Liver (tissue), 9 donors: Measurements from ENCODE around the gene MIEN1. TPM values are rescaled to one million over a fixed set of nuclear protein-coding genes. Genes with fewer than 3 reads are reported as not detected.

Experiments used
- DNase-seq: peaks from one replicate; pipeline ENCODE4 v3.0.0-alpha.2; 2017; ENCODE audit warnings: low spot score
- H3K27ac ChIP-seq, 2 donors: one replicate each; pipeline ENCODE4 v1.7.0; 2013; ENCODE audit warnings: inconsistent platforms in 2 of 2, low read length in 2 of 2, control low read depth in 1 of 2, low read depth in 1 of 2, mild to moderate bottlenecking in 1 of 2
- H3K27me3 ChIP-seq, 4 donors: one replicate each; pipeline versions ENCODE4 v1.6.1 to v1.7.0; 2013; ENCODE audit warnings: low read length in 3 of 4, inconsistent platforms in 1 of 4, mild to moderate bottlenecking in 1 of 4, moderate library complexity in 1 of 4; ENCODE audit not compliant: control insufficient read depth in 4 of 4, insufficient read depth in 4 of 4
- H3K36me3 ChIP-seq, 4 donors: one replicate each; pipeline versions ENCODE4 v1.6.1 to v1.7.0; 2013; ENCODE audit warnings: low read length in 3 of 4, mild to moderate bottlenecking in 3 of 4, low read depth in 1 of 4, moderate library complexity in 1 of 4; ENCODE audit not compliant: control insufficient read depth in 4 of 4, insufficient read depth in 3 of 4
- H3K4me1 ChIP-seq, 4 donors: one replicate each; pipeline versions ENCODE4 v1.6.1 to v1.7.0; 2013; ENCODE audit warnings: low read length in 3 of 4, mild to moderate bottlenecking in 3 of 4, moderate library complexity in 1 of 4; ENCODE audit not compliant: control insufficient read depth in 4 of 4, insufficient read depth in 4 of 4
- H3K4me3 ChIP-seq, 3 donors: one replicate each; pipeline versions ENCODE4 v1.6.1 to v1.7.0; 2013; ENCODE audit warnings: low read length in 3 of 3, control low read depth in 1 of 3, low read depth in 1 of 3, mild to moderate bottlenecking in 1 of 3
- H3K9ac ChIP-seq, 2 donors: one replicate each; pipeline ENCODE4 v1.7.0; 2013; ENCODE audit warnings: low read length in 2 of 2, mild to moderate bottlenecking in 2 of 2, moderate library complexity in 2 of 2, control low read depth in 1 of 2, low read depth in 1 of 2
- H3K9me3 ChIP-seq, 4 donors: one replicate each; pipeline versions ENCODE4 v1.6.1 to v1.7.0; 2013; ENCODE audit warnings: low read length in 3 of 4; ENCODE audit not compliant: control insufficient read depth in 4 of 4
- EGR1 ChIP-seq, 2 donors: IDR thresholded peaks; 2 replicates each; pipeline ENCODE4 v1.6.1; 2016 to 2018; ENCODE audit warnings: antibody characterized with exemption in 2 of 2, low read depth in 2 of 2
- FOXA1 ChIP-seq: IDR thresholded peaks from 2 replicates; pipeline ENCODE4 v1.6.1; 2016; ENCODE audit warnings: antibody characterized with exemption
- FOXA2 ChIP-seq: IDR thresholded peaks from 2 replicates; pipeline ENCODE4 v1.6.1; 2016; ENCODE audit warnings: antibody characterized with exemption
- GABPA ChIP-seq, 2 donors: IDR thresholded peaks in 1 of 2; conservative IDR thresholded peaks in 1 of 2; 2 replicates each; pipeline ENCODE4 v1.6.1; 2016; ENCODE audit warnings: antibody characterized with exemption in 2 of 2, mild to moderate bottlenecking in 1 of 2, moderate library complexity in 1 of 2
- HNF4A ChIP-seq, 2 donors: conservative IDR thresholded peaks; 2 replicates each; pipeline ENCODE4 v1.6.1; 2016; ENCODE audit warnings: antibody characterized with exemption in 2 of 2, mild to moderate bottlenecking in 2 of 2
- HNF4G ChIP-seq: IDR thresholded peaks from 2 replicates; pipeline ENCODE4 v1.6.1; 2016; ENCODE audit warnings: antibody characterized with exemption
- NR2F2 ChIP-seq: IDR thresholded peaks from 2 replicates; pipeline ENCODE4 v1.6.1; 2016; ENCODE audit warnings: antibody characterized with exemption
- RAD21 ChIP-seq, 2 donors: IDR thresholded peaks; 2 replicates each; pipeline ENCODE4 v1.6.1; 2016; ENCODE audit warnings: antibody characterized with exemption in 2 of 2, mild to moderate bottlenecking in 2 of 2
- SP1 ChIP-seq: IDR thresholded peaks from 2 replicates; pipeline ENCODE4 v1.6.1; 2018; ENCODE audit warnings: antibody characterized with exemption, mild to moderate bottlenecking
- YY1 ChIP-seq: IDR thresholded peaks from 2 replicates; pipeline ENCODE4 v1.6.1; 2016; ENCODE audit warnings: antibody characterized with exemption, mild to moderate bottlenecking
- WGBS: extraction: QIAGEN DNeasy Blood & Tissue Kit; methylation state at CpG from one replicate; pipeline ENCODE4 v1.1.7; 2013; 5-methylcytosine and 5-hydroxymethylcytosine counted together
- polyA plus RNA-seq, 2 donors: library from polyadenylated mRNA; stranded (reverse) in 1 of 2; unstranded in 1 of 2; fragments of 200-250 nt in 1 of 2; fragments of >200 nt in 1 of 2; fragmentation: Nextera tagmentation in 1 of 2; extraction: Ambion mirVana in 1 of 2; gene quantifications; one replicate each; pipeline versions ENCODE4 v1.2.1 to v1.2.3, GENCODE V29; 2013 to 2015
- total RNA-seq, 2 donors: library from RNA; depleted of rRNA; stranded (reverse); fragments of >200 nt; gene quantifications; one replicate each; pipeline ENCODE4 v1.2.3, GENCODE V29; 2014
- TF ChIP-seq, protein P1 (sequence below): IDR thresholded peaks from 2 replicates; pipeline ENCODE4 v1.6.1; 2016; ENCODE audit warnings: antibody characterized with exemption
- TF ChIP-seq, protein P2 (sequence below): IDR thresholded peaks from 2 replicates; pipeline ENCODE4 v1.6.1; 2016; ENCODE audit warnings: antibody characterized with exemption, mild to moderate bottlenecking
- TF ChIP-seq, protein P3 (sequence below): fragments of 150-350 bp; IDR thresholded peaks from 2 replicates; pipeline ENCODE4 v1.5.1; 2017; ENCODE audit warnings: improper control_type of control experiment, low read depth, low read length; ENCODE audit not compliant: missing input control
- TF ChIP-seq, protein P4 (sequence below): IDR thresholded peaks from 2 replicates; pipeline ENCODE4 v1.6.1; 2016; ENCODE audit warnings: antibody characterized with exemption
- TF ChIP-seq, protein P5 (sequence below): IDR thresholded peaks from 2 replicates; pipeline ENCODE4 v1.6.1; 2016; ENCODE audit warnings: antibody characterized with exemption
- donor health status: healthy.
- donor health status: healthy.
- donor health status: healthy.
- donor health status: healthy.
- donor health status: healthy.

The MIEN1 gene
- total and polyA plus RNA-seq, 4 donors: 11.1 to 99.0 (median 29.0) TPM

DNA sequence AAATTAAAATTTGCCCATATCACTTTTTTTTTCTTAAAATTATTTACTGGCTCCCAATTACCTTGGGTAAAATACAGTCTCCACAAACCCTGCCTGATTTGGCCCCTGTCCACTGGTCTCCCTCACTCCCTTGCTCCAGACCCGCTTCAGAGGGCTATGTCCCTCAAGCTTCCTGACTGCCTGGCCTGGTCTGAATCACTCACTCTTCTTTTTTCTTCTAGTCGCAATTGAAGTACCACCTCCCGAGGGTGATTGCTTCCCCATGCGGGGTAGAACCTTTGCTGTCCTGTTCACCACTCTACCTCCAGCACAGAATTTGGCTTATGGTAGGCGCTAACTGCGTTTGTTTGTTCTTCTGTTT is 41.9 kb downstream of the MIEN1 start:
- H3K4me1 ChIP-seq: peaks cover 3 to 27% (median 22%) of the 10 kb centered on the region in 4 donors
- H3K4me3 ChIP-seq: peak overlapping the region; percentile 77 to 99 (median 81)
- 13% methylated on average over 6 of the region's 6 CpGs for WGBS
- H3K9ac ChIP-seq: peak overlapping the region; percentile 64 to 93
- no peak for DNase-seq
- peak overlapping the region; percentile 98 for H3K27ac ChIP-seq
- TF ChIP-seq, protein P1, sequence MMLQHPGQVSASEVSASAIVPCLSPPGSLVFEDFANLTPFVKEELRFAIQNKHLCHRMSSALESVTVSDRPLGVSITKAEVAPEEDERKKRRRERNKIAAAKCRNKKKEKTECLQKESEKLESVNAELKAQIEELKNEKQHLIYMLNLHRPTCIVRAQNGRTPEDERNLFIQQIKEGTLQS: no peak
- TF ChIP-seq FOXA1 (no peak), NR2F2 (no peak), RAD21 (IDR thresholded peaks at IDR 0.05) (no peak), EGR1 (IDR thresholded peaks at IDR 0.05; ENCODE audit: low read depth in 2 of 2) (no peak), GABPA (IDR thresholded peaks at IDR 0.05 in 1 of 2, conservative IDR thresholded peaks at IDR 0.05 in 1 of 2) (no peak), HNF4G (no peak), HNF4A (conservative IDR thresholded peaks at IDR 0.05) (no peak), YY1 (no peak), FOXA2 (no peak), SP1 (no peak)
- TF ChIP-seq, protein P2, sequence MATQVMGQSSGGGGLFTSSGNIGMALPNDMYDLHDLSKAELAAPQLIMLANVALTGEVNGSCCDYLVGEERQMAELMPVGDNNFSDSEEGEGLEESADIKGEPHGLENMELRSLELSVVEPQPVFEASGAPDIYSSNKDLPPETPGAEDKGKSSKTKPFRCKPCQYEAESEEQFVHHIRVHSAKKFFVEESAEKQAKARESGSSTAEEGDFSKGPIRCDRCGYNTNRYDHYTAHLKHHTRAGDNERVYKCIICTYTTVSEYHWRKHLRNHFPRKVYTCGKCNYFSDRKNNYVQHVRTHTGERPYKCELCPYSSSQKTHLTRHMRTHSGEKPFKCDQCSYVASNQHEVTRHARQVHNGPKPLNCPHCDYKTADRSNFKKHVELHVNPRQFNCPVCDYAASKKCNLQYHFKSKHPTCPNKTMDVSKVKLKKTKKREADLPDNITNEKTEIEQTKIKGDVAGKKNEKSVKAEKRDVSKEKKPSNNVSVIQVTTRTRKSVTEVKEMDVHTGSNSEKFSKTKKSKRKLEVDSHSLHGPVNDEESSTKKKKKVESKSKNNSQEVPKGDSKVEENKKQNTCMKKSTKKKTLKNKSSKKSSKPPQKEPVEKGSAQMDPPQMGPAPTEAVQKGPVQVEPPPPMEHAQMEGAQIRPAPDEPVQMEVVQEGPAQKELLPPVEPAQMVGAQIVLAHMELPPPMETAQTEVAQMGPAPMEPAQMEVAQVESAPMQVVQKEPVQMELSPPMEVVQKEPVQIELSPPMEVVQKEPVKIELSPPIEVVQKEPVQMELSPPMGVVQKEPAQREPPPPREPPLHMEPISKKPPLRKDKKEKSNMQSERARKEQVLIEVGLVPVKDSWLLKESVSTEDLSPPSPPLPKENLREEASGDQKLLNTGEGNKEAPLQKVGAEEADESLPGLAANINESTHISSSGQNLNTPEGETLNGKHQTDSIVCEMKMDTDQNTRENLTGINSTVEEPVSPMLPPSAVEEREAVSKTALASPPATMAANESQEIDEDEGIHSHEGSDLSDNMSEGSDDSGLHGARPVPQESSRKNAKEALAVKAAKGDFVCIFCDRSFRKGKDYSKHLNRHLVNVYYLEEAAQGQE: no peak
- TF ChIP-seq, protein P3, sequence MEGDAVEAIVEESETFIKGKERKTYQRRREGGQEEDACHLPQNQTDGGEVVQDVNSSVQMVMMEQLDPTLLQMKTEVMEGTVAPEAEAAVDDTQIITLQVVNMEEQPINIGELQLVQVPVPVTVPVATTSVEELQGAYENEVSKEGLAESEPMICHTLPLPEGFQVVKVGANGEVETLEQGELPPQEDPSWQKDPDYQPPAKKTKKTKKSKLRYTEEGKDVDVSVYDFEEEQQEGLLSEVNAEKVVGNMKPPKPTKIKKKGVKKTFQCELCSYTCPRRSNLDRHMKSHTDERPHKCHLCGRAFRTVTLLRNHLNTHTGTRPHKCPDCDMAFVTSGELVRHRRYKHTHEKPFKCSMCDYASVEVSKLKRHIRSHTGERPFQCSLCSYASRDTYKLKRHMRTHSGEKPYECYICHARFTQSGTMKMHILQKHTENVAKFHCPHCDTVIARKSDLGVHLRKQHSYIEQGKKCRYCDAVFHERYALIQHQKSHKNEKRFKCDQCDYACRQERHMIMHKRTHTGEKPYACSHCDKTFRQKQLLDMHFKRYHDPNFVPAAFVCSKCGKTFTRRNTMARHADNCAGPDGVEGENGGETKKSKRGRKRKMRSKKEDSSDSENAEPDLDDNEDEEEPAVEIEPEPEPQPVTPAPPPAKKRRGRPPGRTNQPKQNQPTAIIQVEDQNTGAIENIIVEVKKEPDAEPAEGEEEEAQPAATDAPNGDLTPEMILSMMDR: no peak
- TF ChIP-seq, protein P4, sequence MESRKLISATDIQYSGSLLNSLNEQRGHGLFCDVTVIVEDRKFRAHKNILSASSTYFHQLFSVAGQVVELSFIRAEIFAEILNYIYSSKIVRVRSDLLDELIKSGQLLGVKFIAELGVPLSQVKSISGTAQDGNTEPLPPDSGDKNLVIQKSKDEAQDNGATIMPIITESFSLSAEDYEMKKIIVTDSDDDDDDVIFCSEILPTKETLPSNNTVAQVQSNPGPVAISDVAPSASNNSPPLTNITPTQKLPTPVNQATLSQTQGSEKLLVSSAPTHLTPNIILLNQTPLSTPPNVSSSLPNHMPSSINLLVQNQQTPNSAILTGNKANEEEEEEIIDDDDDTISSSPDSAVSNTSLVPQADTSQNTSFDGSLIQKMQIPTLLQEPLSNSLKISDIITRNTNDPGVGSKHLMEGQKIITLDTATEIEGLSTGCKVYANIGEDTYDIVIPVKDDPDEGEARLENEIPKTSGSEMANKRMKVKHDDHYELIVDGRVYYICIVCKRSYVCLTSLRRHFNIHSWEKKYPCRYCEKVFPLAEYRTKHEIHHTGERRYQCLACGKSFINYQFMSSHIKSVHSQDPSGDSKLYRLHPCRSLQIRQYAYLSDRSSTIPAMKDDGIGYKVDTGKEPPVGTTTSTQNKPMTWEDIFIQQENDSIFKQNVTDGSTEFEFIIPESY: no peak
- TF ChIP-seq, protein P5, sequence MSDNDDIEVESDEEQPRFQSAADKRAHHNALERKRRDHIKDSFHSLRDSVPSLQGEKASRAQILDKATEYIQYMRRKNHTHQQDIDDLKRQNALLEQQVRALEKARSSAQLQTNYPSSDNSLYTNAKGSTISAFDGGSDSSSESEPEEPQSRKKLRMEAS: no peak
- H3K9me3 ChIP-seq: no peaks in the 10 kb centered on the region
- H3K36me3 ChIP-seq: peaks cover 0 to 10% (median 3%) of the 10 kb centered on the region in 4 donors
- H3K27me3 ChIP-seq: no peaks in the 10 kb centered on the region
